GM12892 (cell line): ENCODE measurements around the gene TRAF3IP1.

ENCODE experiments used
- POLR2A ChIP-seq: IDR thresholded peaks from 2 replicates; pipeline ENCODE4 v1.6.1; 2011; ENCODE audit warnings: low read depth, low read length, control low read depth
- POLR2AphosphoS5 ChIP-seq: IDR thresholded peaks from 2 replicates; pipeline ENCODE4 v1.6.1; 2011; ENCODE audit warnings: low read depth, low read length, control low read depth
- TAF1 ChIP-seq: IDR thresholded peaks from 2 replicates; pipeline ENCODE4 v1.6.1; 2011; ENCODE audit warnings: low read depth, mild to moderate bottlenecking, control low read depth, low read length, borderline replicate concordance

DNA sequence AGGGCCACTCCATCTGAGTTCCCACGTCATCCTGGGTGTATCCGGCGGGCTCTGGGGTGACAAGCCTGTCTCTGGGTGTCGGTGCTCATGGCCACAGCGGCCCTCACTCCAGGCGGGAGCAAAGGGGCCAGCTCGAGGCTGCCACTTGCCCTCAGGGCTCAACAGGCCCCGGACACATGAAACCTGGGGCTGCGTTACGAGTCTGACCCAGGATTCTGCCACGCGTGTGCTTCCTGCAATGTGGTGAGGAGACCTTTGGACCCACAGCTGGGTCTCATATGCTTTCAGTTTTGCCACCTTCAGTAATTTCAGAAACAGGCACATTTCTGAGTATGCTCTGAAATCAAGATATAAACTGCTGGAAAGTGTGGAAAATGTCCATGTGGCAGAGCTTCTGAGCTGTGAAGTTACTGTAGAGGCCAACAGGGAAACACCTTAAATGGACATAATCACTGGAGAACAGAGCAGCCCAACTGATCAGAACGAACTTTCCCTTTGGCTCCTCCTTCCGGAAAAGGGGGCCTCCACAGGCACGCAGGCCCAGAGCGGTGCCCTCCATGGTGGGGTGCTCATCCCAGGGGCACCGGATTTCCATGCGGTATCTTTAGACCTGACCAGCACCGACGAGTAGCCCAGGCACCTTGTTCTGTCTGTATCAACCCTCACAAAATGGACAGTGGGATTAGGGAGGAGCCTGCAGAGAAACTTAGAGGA lies 46.0 kb upstream of the TRAF3IP1 start:
- TF ChIP-seq TAF1: no peak
- no peak for TF ChIP-seq POLR2A
- no peak for TF ChIP-seq POLR2AphosphoS5
